ENCODE data around the gene PIGT. TPM values are rescaled to one million over a fixed set of nuclear protein-coding genes. Genes with fewer than 3 reads are reported as not detected.

Gene PIGT
- 86.2 to 103 TPM (median 99.3 TPM) in 5 replicates for total RNA-seq (2022; extraction: Qiagen RNA extraction; ENCODE audit: low read depth)

DNA sequence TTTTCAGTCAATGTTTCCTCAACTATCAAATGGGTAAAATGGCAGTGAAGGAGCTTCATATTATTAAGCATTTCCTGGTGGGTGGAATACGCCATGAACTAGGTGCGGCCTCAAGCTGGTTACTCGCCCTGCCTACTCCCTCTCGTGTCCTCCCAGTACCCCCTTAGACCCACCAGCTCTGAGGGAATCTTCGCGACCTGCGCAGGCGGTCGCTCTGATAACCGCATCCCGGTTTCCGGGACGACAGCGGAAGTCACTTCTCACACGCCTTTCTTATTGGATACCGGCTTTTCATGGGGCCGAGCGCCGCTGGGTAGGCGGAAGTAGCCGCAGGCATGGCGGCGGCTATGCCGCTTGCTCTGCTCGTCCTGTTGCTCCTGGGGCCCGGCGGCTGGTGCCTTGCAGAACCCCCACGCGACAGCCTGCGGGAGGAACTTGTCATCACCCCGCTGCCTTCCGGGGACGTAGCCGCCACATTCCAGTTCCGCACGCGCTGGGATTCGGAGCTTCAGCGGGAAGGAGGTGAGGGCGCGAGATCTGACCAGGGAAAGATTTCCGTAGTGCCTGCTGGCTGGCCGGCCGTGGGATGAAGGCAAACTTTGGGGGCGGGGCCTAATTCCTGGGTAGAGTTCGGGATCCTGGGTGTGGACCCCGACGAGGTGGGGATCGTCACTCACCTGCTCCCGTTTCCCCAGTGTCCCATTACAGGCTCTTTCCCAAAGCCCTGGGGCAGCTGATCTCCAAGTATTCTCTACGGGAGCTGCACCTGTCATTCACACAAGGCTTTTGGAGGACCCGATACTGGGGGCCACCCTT, at the start of gene PIGT:
PIGT (plus strand) TSS at position 320 of the 816 bp plus-strand sequence; CDS start at position 336, 16 bp downstream.

DNA sequence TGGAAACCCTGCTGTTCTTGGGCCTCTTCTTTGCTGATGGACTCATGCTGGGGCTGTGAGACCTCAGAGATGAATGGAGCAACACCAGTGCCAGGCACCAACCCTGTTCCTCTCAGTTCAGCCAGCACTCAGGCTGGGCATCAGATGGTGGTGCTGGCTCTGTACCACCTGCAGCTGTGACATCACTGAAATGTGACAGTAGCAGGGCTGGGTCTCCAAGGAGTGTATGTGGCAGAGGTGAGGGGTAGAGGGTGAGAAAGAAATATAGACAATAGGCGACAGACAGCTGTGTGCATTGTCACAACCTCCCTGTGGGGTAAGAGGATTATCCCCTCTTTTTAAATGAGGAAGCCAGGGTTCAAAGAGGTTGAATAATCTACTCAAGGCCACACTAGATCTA, 37.8 kb upstream of the PIGT start, which contains the start of gene TP53TG5:
TP53TG5 (minus strand) TSS at position 135 of the 400 bp plus-strand sequence; CDS start at position 46, 89 bp downstream.

GRCh38 chr20:45407783-45408645, 7.9 kb upstream of the PIGT start, which contains the start of gene DBNDD2:
DBNDD2 (plus strand) TSS chr20:45408289; CDS start chr20:45408468, 179 bp downstream.

DNA sequence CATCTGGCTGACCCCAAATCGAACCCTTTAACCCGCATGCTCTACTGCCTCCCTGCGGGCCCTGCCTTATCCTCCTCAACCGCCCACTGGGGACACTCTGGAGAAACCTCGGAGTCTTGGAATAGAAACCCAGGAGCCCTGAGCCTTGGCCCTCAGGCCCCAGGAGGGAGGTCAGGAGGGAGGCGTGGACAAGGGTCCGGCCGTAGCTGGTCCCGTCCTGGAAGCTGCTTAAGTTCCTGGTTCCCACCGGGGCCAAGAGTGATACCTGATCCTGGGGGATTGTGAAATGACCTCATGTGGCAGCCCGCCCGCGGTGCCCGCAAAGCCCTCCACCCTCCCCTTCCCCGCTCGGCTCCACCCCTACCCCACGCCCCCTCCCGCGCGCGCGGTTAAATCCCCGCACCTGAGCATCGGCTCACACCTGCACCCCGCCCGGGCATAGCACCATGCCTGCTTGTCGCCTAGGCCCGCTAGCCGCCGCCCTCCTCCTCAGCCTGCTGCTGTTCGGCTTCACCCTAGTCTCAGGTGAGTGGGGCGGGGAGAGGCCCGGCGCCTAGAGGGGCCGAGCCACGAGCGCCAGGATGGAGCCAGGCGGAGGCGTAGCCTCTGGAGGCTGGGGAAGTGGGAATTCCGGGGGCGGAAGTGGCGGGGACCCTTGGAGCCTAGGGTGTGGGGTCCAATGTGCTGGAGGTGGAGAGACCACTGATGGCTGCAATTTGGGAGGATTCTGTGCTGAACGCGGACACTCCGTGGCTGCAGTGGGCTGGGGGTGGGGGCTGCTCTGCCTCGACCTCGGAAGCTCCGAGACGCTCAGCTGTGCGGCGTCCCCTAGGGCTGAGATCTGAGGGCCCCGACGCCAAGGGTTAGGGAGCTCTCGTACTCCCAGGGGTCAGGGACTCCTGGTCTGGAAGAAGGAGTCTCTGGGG, 53.7 kb downstream of the PIGT start, which contains the start of gene WFDC2:
WFDC2 (plus strand) TSS at position 418 of the 926 bp plus-strand sequence; CDS start at position 447, 29 bp downstream.

Other genes with a start within 250 kb of the PIGT start
- 2.2 to 3.6 TPM (median 3.5 TPM) in 5 replicates for gene PI3, start 241.2 kb upstream of the PIGT start, total RNA-seq (2022; extraction: Qiagen RNA extraction; ENCODE audit: low read depth)
- not detected in 5 replicates for gene SEMG1, start 209.1 kb upstream of the PIGT start, total RNA-seq (2022; extraction: Qiagen RNA extraction; ENCODE audit: low read depth)
- gene SEMG2, start 194.8 kb upstream of the PIGT start, total RNA-seq (2022; extraction: Qiagen RNA extraction; ENCODE audit: low read depth), result not detected in 5 replicates
- gene SLPI, start 161.6 kb upstream of the PIGT start, total RNA-seq (2022; extraction: Qiagen RNA extraction; ENCODE audit: low read depth), result 8.9 to 16.3 TPM (median 11.7 TPM) in 5 replicates
- not detected in 5 replicates for gene RBPJL, start 109.3 kb upstream of the PIGT start, total RNA-seq (2022; extraction: Qiagen RNA extraction; ENCODE audit: low read depth)
- 0.06 to 0.14 TPM (median 0.12 TPM) in 4 of 5 replicates, not detected in the other for gene MATN4, start 107.8 kb upstream of the PIGT start, total RNA-seq (2022; extraction: Qiagen RNA extraction; ENCODE audit: low read depth)
- gene SDC4, start 67.7 kb upstream of the PIGT start, total RNA-seq (2022; extraction: Qiagen RNA extraction; ENCODE audit: low read depth), result 119 to 141 TPM (median 134 TPM) in 5 replicates
- gene SYS1, start 53.0 kb upstream of the PIGT start, total RNA-seq (2022; extraction: Qiagen RNA extraction; ENCODE audit: low read depth), result 29.1 to 31.6 TPM (median 30.4 TPM) in 5 replicates
- gene TP53TG5, start 37.8 kb upstream of the PIGT start, total RNA-seq (2022; extraction: Qiagen RNA extraction; ENCODE audit: low read depth), result not detected in 5 replicates
- gene DBNDD2, start 7.9 kb upstream of the PIGT start, total RNA-seq (2022; extraction: Qiagen RNA extraction; ENCODE audit: low read depth), result 23.3 to 31.4 TPM (median 26.8 TPM) in 5 replicates
- not detected in 5 replicates for gene WFDC2, start 53.6 kb downstream of the PIGT start, total RNA-seq (2022; extraction: Qiagen RNA extraction; ENCODE audit: low read depth)
- not detected in 5 replicates for gene SPINT3, start 99.5 kb downstream of the PIGT start, total RNA-seq (2022; extraction: Qiagen RNA extraction; ENCODE audit: low read depth)
- gene WFDC6, start 123.3 kb downstream of the PIGT start, total RNA-seq (2022; extraction: Qiagen RNA extraction; ENCODE audit: low read depth), result not detected in 5 replicates
- gene EPPIN, start 131.3 kb downstream of the PIGT start, total RNA-seq (2022; extraction: Qiagen RNA extraction; ENCODE audit: low read depth), result not detected in 5 replicates
- not detected in 5 replicates for gene WFDC8, start 163.1 kb downstream of the PIGT start, total RNA-seq (2022; extraction: Qiagen RNA extraction; ENCODE audit: low read depth)
- not detected in 5 replicates for gene WFDC10A, start 213.6 kb downstream of the PIGT start, total RNA-seq (2022; extraction: Qiagen RNA extraction; ENCODE audit: low read depth)
- gene WFDC9, start 215.1 kb downstream of the PIGT start, total RNA-seq (2022; extraction: Qiagen RNA extraction; ENCODE audit: low read depth), result not detected in 5 replicates

All from A549 treated with RU486 at 1 μM for 4 hours (cell line).